Measurements from ENCODE around the gene MOCS1.

DNA sequence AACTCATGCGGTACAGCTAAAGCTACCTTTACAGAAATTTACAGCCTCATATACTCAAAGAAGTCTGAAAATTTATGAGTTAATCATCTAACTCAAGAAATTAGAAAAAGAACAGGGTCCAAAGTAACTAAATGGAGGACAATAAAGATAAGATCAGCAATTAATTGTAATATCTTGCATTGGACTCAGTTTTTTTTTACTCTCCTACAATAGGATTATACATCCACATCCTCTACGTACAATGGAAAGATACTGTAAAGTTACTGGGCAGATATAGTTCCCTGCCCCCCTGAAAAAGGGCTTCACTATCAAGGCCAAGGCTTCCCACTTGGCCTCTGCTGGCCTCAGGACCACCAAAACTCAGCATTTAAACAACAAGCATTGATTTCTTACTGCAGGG is 31.5 kb upstream of the MOCS1 start:
- TF ChIP-seq POLR2A (IDR thresholded peaks at IDR 0.05), result no peak
- TF ChIP-seq, protein P1, sequence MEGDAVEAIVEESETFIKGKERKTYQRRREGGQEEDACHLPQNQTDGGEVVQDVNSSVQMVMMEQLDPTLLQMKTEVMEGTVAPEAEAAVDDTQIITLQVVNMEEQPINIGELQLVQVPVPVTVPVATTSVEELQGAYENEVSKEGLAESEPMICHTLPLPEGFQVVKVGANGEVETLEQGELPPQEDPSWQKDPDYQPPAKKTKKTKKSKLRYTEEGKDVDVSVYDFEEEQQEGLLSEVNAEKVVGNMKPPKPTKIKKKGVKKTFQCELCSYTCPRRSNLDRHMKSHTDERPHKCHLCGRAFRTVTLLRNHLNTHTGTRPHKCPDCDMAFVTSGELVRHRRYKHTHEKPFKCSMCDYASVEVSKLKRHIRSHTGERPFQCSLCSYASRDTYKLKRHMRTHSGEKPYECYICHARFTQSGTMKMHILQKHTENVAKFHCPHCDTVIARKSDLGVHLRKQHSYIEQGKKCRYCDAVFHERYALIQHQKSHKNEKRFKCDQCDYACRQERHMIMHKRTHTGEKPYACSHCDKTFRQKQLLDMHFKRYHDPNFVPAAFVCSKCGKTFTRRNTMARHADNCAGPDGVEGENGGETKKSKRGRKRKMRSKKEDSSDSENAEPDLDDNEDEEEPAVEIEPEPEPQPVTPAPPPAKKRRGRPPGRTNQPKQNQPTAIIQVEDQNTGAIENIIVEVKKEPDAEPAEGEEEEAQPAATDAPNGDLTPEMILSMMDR (IDR thresholded peaks at IDR 0.05 in 4 of 5, conservative IDR thresholded peaks at IDR 0.05 in 1 of 5), result no peak
